Measurements from ENCODE around the gene GRN. TPM values are rescaled to one million over a fixed set of nuclear protein-coding genes. Genes with fewer than 3 reads are reported as not detected.

The GRN gene
- total RNA-seq, 3 donors from 2014 or later: 166 to 372 (median 252) TPM

- peak in 1 of 2 donors; percentile 65 for DNase-seq (ENCODE audit: low spot score in 2 of 2)
- H3K36me3 ChIP-seq: no peaks in the 10 kb centered on the region
- intact Hi-C loops (cut with DNase I; ENCODE audit: low total_unique reads): no loop called here
- TF ChIP-seq CTCF (IDR thresholded peaks at IDR 0.05) (peak; percentile 70 to 73 (median 73)), POLR2A (IDR thresholded peaks at IDR 0.05) (no peak), POLR2AphosphoS5 (IDR thresholded peaks at IDR 0.05) (peak in 1 of 3 donors; percentile 18)
- H3K9me3 ChIP-seq: no peaks in the 10 kb centered on the region
- peaks cover 0 to 2% of the 10 kb centered on the region in 2 donors for H3K4me1 ChIP-seq
- H3K27me3 ChIP-seq: no peaks in the 10 kb centered on the region
- H3K27ac ChIP-seq: no peak overlapping the region
- no peak overlapping the region for H3K4me3 ChIP-seq
These were observed 13.8 kb upstream of the GRN start for GRCh38 chr17:44331249-44331760.

GRCh38 chr17:44333371-44333770, 11.7 kb upstream of the GRN start:
- TF ChIP-seq POLR2A (IDR thresholded peaks at IDR 0.05): no peak
- no peak for TF ChIP-seq POLR2AphosphoS5 (IDR thresholded peaks at IDR 0.05)
- no peak for TF ChIP-seq CTCF (IDR thresholded peaks at IDR 0.05)
- no peak for DNase-seq (ENCODE audit: low spot score in 2 of 2)
- no peaks in the 10 kb centered on the region for H3K9me3 ChIP-seq
- H3K4me1 ChIP-seq: peaks cover 0 to 2% of the 10 kb centered on the region in 2 donors
- no peak overlapping the region for H3K27ac ChIP-seq
- intact Hi-C loops (cut with DNase I; ENCODE audit: low total_unique reads): no loop called here
- no peaks in the 10 kb centered on the region for H3K36me3 ChIP-seq
- H3K27me3 ChIP-seq: no peaks in the 10 kb centered on the region
- no peak overlapping the region for H3K4me3 ChIP-seq

- Histone ChIP-seq H3K4me3 (no peak overlapping the region), H3K4me1 (peaks cover 0 to 2% of the 10 kb centered on the region in 2 donors), H3K9me3 (no peaks in the 10 kb centered on the region), H3K27ac (no peak overlapping the region), H3K36me3 (no peaks in the 10 kb centered on the region), H3K27me3 (no peaks in the 10 kb centered on the region)
- TF ChIP-seq CTCF (IDR thresholded peaks at IDR 0.05): no peak
- no peak for TF ChIP-seq POLR2AphosphoS5 (IDR thresholded peaks at IDR 0.05)
- DNase-seq (ENCODE audit: low spot score in 2 of 2): no peak
- intact Hi-C loops (cut with DNase I; ENCODE audit: low total_unique reads): no loop called here
These were observed 10.8 kb upstream of the GRN start for GRCh38 chr17:44334315-44334714.

GRCh38 chr17:44334727-44335126, 10.4 kb upstream of the GRN start:
- Histone ChIP-seq H3K36me3 (no peaks in the 10 kb centered on the region), H3K27me3 (no peaks in the 10 kb centered on the region), H3K4me1 (peaks cover 0 to 2% of the 10 kb centered on the region in 2 donors), H3K4me3 (no peak overlapping the region), H3K27ac (no peak overlapping the region), H3K9me3 (no peaks in the 10 kb centered on the region)
- TF ChIP-seq POLR2AphosphoS5 (IDR thresholded peaks at IDR 0.05) (no peak), POLR2A (IDR thresholded peaks at IDR 0.05) (no peak), CTCF (IDR thresholded peaks at IDR 0.05) (no peak)
- DNase-seq (ENCODE audit: low spot score in 2 of 2): no peak
- intact Hi-C loops (cut with DNase I; ENCODE audit: low total_unique reads): no loop called here

GRCh38 chr17:44335564-44335963, 9.5 kb upstream of the GRN start:
- no peaks in the 10 kb centered on the region for H3K36me3 ChIP-seq
- H3K9me3 ChIP-seq: no peaks in the 10 kb centered on the region
- H3K4me3 ChIP-seq: no peak overlapping the region
- TF ChIP-seq CTCF (IDR thresholded peaks at IDR 0.05) (no peak), POLR2AphosphoS5 (IDR thresholded peaks at IDR 0.05) (no peak), POLR2A (IDR thresholded peaks at IDR 0.05) (no peak)
- no peak for DNase-seq (ENCODE audit: low spot score in 2 of 2)
- H3K27ac ChIP-seq: no peak overlapping the region
- intact Hi-C loops (cut with DNase I; ENCODE audit: low total_unique reads): no loop called here
- peaks cover 0 to 2% of the 10 kb centered on the region in 2 donors for H3K4me1 ChIP-seq
- no peaks in the 10 kb centered on the region for H3K27me3 ChIP-seq

All from breast epithelium (tissue), 4 donors.